ENCODE data around the gene KLHL29. TPM values are rescaled to one million over a fixed set of nuclear protein-coding genes. Genes with fewer than 3 reads are reported as not detected.

Gene KLHL29
- total and polyA plus RNA-seq, 2 donors (not counting 1 experiment from before 2014, with no cell fraction given), result 1.3 to 3.4 TPM

DNA sequence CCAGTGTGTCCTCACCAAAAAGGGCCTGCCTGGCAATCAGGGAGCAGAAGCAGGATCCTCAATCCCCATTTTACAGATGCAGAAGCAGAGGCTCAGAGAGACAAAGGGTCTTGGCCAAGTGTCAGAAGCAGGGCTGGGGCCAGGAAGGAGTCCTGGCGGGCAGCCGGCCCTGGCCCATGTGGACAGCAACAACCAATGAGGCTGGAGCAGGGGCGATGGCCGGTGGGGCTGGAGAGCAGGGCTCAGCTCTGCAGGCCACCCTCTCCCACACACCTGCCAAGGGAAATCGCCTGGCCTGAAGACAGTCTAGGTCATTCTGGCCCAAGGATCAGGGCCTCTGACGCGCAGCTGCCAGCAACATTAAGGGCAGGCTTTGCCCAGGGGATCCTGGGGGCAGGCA, 298.0 kb downstream of the KLHL29 start:
- no peaks in the 10 kb centered on the region for H3K79me2 ChIP-seq (ENCODE audit: control insufficient read depth, insufficient read depth, low read length)
- H3K9ac ChIP-seq (ENCODE audit: low read length), result no peak overlapping the region
- ChIA-PET CTCF (no interaction called here), POLR2A (no interaction called here)
- no peak overlapping the region for H2AFZ ChIP-seq (ENCODE audit: insufficient read depth, low read depth, low read length, poor library complexity, severe bottlenecking)
- no peaks in the 10 kb centered on the region for H4K20me1 ChIP-seq (ENCODE audit: control insufficient read depth, insufficient read depth, low read length, poor library complexity, severe bottlenecking)
- DNase-seq (no peak), ATAC-seq (ENCODE audit: low read depth) (no peak)
- H3K4me1 ChIP-seq (ENCODE audit: control insufficient read depth in 2 of 2, insufficient read depth in 2 of 2, low read length in 2 of 2), result no peaks in the 10 kb centered on the region
- no peaks in the 10 kb centered on the region for H3K36me3 ChIP-seq (replicated peaks in 1 of 2; ENCODE audit: control extremely low read depth in 1 of 2, control insufficient read depth in 1 of 2, extremely low read depth in 1 of 2, insufficient read depth in 2 of 2, low read length in 1 of 2)
- peaks cover under 1% of the 10 kb centered on the region for H3K9me3 Mint-ChIP-seq (ENCODE audit: insufficient read depth)
- peaks cover 2% of the 10 kb centered on the region for H3K4me1 Mint-ChIP-seq
- no peak overlapping the region for H3K27ac Mint-ChIP-seq
- no peak overlapping the region for H3K4me2 ChIP-seq (replicated peaks; ENCODE audit: low read depth, low read length, poor library complexity, severe bottlenecking)
- TF ChIP-seq EZH2 (IDR thresholded peaks at IDR 0.05; ENCODE audit: borderline replicate concordance, insufficient read depth, low read depth, low read length, poor library complexity, severe bottlenecking), result no peak
- TF ChIP-seq, protein P1, sequence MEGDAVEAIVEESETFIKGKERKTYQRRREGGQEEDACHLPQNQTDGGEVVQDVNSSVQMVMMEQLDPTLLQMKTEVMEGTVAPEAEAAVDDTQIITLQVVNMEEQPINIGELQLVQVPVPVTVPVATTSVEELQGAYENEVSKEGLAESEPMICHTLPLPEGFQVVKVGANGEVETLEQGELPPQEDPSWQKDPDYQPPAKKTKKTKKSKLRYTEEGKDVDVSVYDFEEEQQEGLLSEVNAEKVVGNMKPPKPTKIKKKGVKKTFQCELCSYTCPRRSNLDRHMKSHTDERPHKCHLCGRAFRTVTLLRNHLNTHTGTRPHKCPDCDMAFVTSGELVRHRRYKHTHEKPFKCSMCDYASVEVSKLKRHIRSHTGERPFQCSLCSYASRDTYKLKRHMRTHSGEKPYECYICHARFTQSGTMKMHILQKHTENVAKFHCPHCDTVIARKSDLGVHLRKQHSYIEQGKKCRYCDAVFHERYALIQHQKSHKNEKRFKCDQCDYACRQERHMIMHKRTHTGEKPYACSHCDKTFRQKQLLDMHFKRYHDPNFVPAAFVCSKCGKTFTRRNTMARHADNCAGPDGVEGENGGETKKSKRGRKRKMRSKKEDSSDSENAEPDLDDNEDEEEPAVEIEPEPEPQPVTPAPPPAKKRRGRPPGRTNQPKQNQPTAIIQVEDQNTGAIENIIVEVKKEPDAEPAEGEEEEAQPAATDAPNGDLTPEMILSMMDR (IDR thresholded peaks at IDR 0.05), result no peak
- no peak overlapping the region for H3K4me3 Mint-ChIP-seq
- no peaks in the 10 kb centered on the region for H3K27me3 ChIP-seq (replicated peaks in 1 of 4; ENCODE audit: control extremely low read depth in 1 of 4, control insufficient read depth in 3 of 4, insufficient read depth in 4 of 4, low read length in 3 of 4)
- peaks cover 0 to 20% (median 0%) of the 10 kb centered on the region in 3 donors for H3K9me3 ChIP-seq (ENCODE audit: control extremely low read depth in 1 of 3, control insufficient read depth in 2 of 3, insufficient read depth in 1 of 3, low read length in 2 of 3)
- H3K27ac ChIP-seq (ENCODE audit: low read length in 2 of 2), result no peak overlapping the region
- WGBS (ENCODE audit: insufficient coverage), result 96% methylated on average over 6 of the region's 7 CpGs
- no peak overlapping the region for H3K4me3 ChIP-seq (ENCODE audit: control extremely low read depth in 1 of 5, extremely low read depth in 1 of 5, insufficient read depth in 1 of 5, low read depth in 2 of 5, low read length in 4 of 5)
- no peaks in the 10 kb centered on the region for H3K27me3 Mint-ChIP-seq
- intact Hi-C loops (cut with micrococcal nuclease), result no loop called here

DNA sequence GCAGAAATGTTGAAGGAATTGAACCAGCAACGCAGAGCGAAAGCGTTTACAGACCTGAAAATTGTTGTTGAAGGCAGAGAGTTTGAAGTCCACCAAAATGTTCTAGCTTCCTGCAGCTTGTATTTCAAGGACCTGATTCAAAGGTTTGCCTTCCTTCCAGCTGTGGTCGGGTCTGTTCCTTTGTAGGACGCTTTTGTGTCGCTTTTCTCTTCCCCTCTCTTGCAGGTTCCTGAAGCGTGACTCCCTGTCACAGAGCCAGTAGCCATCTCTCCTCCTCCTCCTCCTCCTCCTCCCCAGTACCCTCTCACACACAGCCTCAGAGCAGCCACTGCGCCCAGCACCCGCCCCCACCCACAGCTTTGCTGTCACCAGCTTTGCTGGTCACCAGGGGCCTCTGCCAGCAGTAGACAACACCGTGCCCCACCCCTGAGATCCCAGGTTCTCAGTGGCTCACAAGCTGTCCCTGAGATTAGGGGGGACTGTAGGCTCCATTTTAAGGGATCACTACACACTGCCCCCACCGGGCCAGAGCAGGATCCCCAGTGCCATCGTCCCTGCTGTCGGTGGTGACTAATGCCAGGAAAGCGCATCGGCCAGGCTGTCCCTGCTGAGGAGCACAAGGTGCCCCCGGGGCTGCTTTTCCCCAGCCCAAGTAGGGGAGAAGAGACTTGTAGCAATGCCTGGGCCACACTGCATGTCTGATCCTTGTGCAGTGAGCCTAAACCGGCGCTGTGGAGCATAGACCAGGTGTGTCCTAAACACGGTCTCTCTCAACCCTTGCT, 299.6 kb downstream of the KLHL29 start:
- Histone ChIP-seq H3K9ac (ENCODE audit: low read length) (no peak overlapping the region), H2AFZ (ENCODE audit: insufficient read depth, low read depth, low read length, poor library complexity, severe bottlenecking) (no peak overlapping the region), H3K27me3 (replicated peaks in 1 of 4; ENCODE audit: control extremely low read depth in 1 of 4, control insufficient read depth in 3 of 4, insufficient read depth in 4 of 4, low read length in 3 of 4) (no peaks in the 10 kb centered on the region), H3K79me2 (ENCODE audit: control insufficient read depth, insufficient read depth, low read length) (no peaks in the 10 kb centered on the region), H4K20me1 (ENCODE audit: control insufficient read depth, insufficient read depth, low read length, poor library complexity, severe bottlenecking) (no peaks in the 10 kb centered on the region), H3K4me2 (replicated peaks; ENCODE audit: low read depth, low read length, poor library complexity, severe bottlenecking) (no peak overlapping the region), H3K4me1 (ENCODE audit: control insufficient read depth in 2 of 2, insufficient read depth in 2 of 2, low read length in 2 of 2) (no peaks in the 10 kb centered on the region), H3K9me3 (ENCODE audit: control extremely low read depth in 1 of 3, control insufficient read depth in 2 of 3, insufficient read depth in 1 of 3, low read length in 2 of 3) (peaks cover 0 to 15% (median 0%) of the 10 kb centered on the region in 3 donors), H3K4me3 (ENCODE audit: control extremely low read depth in 1 of 5, extremely low read depth in 1 of 5, insufficient read depth in 1 of 5, low read depth in 2 of 5, low read length in 4 of 5) (no peak overlapping the region), H3K27ac (ENCODE audit: low read length in 2 of 2) (no peak overlapping the region), H3K36me3 (replicated peaks in 1 of 2; ENCODE audit: control extremely low read depth in 1 of 2, control insufficient read depth in 1 of 2, extremely low read depth in 1 of 2, insufficient read depth in 2 of 2, low read length in 1 of 2) (no peaks in the 10 kb centered on the region)
- ChIA-PET POLR2A (no interaction called here), CTCF (no interaction called here)
- ATAC-seq (ENCODE audit: low read depth) (no peak), DNase-seq (no peak)
- 46% methylated on average over 15 of the region's 19 CpGs for WGBS (ENCODE audit: insufficient coverage)
- no peak overlapping the region for H3K4me3 Mint-ChIP-seq
- no peaks in the 10 kb centered on the region for H3K27me3 Mint-ChIP-seq
- H3K9me3 Mint-ChIP-seq (ENCODE audit: insufficient read depth), result no peaks in the 10 kb centered on the region
- H3K27ac Mint-ChIP-seq, result no peak overlapping the region
- peaks cover 2% of the 10 kb centered on the region for H3K4me1 Mint-ChIP-seq
- TF ChIP-seq, protein P1 (IDR thresholded peaks at IDR 0.05), result no peak
- TF ChIP-seq EZH2 (IDR thresholded peaks at IDR 0.05; ENCODE audit: borderline replicate concordance, insufficient read depth, low read depth, low read length, poor library complexity, severe bottlenecking), result no peak
- intact Hi-C loops (cut with micrococcal nuclease), result no loop called here

Measured in B cell (primary cell).